ENCODE results near the gene RCCD1.
"Not testable (repeated sequence)": the region's sequence is repeated elsewhere in the genome, so short reads cannot be mapped to it uniquely, and the experiment has no call there.

The RCCD1 gene, protein sequence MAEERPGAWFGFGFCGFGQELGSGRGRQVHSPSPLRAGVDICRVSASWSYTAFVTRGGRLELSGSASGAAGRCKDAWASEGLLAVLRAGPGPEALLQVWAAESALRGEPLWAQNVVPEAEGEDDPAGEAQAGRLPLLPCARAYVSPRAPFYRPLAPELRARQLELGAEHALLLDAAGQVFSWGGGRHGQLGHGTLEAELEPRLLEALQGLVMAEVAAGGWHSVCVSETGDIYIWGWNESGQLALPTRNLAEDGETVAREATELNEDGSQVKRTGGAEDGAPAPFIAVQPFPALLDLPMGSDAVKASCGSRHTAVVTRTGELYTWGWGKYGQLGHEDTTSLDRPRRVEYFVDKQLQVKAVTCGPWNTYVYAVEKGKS

DNA sequence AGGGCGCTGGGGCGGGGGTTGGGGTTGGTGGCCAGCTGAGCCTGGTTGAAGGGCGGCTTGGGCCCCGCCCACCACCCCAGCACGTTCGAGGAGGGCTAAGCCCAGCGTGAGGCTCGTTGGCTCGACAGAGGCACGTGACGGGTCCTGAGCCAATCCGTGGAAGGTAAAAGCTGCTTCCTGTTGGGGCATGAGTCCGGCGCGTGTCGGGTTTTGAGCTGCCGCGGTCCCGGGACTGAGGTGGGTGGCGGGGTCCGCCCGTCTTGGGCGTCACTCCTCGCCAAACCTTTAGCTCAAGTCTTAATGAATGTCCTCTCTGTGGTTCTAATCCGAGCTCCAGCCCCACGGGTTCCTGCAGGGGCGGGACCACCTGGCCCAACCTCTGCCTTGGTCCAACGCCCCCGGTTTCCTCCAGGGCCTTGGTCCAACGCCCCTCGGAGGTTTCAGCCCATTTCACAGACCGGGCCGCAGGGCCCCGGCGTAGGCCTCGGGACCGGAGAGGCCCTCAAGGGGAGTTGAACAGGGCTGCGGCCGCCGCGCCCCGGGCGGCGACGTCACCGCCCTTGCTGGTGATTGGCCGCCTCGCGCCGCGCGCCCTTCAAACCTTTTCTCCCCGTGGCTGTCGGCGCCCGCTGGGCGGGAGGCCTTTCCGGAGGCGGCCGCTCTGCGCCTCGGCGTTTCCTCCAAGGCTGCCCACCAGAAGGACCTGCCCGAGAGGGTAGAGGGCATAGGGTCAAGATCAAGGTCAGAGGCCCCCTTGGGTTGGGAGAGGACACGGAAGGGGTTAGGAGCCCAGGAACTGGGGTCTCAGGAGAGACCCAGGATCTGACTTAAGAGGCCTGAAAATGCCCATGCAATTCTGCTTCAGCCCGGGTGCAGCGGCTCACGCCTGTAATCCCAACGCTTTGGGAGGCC lies at the start of gene RCCD1:
RCCD1 (plus strand) TSS at position 173 of the 912 bp plus-strand sequence. CDS start 1,851 bp downstream, outside the sequence.
- peak; percentile 82 for DNase-seq

DNA sequence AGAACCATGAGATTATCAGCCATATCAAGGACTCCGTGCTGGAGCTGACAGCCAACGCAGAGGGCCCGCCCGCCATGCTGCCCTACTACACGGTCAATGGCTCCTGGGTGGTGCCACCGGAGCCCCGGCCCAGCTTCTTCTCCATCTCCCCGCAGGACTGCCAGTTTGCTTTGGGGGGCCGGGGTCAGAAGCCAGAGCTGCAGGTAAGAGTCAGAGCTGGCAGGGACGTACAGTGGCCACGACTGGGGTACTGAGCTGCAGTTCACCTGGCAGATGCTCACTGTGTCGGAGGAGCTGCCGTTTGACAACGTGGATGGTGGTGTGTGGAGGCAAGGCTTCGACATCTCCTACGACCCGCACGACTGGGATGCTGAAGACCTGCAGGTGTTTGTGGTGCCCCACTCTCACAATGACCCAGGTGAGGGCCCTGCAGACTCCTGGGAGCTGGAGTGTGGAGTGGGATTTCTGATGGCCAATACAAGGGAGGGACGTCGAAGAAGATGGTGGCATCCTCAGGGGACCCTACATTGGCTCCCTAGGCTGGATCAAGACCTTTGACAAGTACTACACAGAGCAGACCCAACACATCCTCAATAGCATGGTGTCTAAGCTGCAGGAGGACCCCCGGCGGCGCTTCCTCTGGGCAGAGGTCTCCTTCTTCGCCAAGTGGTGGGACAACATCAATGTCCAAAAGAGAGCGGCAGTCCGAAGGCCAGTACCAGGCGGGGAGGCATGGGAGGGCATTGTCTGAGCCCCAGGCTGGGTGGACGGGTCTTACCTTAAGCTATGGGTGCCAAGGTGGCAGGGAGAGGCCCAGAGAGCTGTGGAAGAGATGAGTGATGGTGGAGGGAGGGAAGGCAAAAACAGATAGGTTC lies 49.1 kb upstream of the RCCD1 start:
- DNase-seq, result no peak

DNA sequence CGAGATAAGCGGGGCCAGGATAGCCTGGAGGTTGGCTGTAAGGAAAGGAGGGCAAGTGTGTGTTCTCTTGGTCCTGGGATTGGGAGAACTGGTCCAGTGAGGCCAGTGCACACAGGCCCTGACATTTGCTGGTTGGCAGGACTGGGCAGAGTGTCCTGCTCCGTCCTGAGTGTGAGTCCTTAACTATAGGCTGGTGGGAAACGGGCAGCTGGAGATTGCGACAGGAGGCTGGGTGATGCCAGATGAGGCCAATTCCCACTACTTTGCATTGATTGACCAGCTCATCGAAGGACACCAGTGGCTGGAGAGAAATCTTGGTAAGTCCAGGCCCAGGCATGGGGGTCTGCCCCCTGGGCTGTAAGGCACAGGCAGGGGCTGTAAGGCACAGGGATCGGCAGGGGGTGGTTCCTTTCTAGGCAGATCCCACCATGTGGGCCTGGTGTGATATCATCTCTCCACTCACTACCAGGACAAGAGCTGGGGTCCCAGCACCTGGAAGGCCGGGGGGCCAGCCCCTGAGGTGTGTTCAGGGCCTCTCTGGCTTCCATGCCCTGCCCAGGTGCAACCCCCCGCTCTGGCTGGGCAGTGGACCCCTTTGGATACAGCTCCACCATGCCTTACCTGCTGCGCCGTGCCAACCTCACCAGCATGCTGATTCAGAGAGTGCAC lies 48.4 kb upstream of the RCCD1 start:
- DNase-seq, result no peak

DNA sequence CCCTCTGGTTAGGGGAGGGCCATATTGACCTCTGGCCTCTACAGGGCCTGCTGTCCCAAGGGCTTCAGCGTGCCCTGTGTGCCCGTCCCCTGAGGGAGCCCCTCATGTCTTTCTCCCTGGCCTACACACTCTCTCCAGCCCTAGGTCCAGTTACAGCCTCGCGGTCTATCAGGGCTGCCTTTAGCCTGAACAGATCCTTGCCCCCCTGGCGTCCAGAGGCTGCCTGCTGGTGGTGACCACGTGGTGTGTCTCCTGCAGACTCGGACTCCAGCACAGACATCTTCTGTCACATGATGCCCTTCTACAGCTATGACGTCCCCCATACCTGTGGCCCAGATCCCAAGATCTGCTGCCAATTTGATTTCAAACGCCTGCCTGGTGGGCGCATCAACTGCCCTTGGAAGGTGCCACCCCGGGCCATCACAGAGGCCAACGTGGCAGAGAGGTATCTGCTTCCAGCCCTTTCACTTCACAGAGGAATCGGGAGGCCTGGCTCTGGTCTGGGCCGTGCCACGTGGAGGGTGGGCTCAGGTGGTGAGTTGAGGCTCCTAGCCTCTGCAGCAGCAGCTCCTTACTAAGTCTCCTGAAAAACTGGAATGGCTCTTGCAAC lies 47.5 kb upstream of the RCCD1 start:
- DNase-seq, result no peak

DNA sequence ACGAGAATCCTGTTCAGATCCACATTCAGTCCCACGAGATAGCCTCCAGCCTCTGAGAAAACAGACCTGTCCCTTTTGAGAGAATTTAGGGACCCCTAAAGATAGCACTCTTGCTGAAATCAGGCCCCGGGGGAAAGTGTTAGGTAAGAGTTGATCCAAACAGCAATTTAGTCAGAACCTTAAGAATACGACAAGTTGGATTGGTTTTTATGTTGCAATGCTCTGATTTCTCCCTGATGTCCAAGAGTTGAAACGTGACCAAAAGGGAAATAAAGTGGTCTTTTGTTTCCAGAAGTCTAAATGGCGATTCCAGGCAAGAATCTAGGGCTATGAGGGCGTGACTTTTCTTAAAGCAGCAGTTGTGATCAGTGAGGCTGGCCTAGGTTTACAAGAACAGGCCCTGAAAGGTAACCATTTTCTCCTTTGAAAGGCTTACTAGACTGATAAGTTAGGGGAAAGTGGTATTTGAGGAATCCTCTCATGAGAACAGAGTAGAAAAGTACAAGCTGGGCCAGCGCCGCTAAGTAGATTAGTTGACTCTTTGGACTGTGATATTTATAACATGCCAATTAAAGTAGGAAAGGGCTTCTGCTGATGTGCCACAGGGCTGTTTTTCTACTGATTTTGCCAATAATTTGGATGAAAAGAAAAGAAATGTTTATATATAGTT lies 46.7 kb upstream of the RCCD1 start:
- no peak for DNase-seq

DNA sequence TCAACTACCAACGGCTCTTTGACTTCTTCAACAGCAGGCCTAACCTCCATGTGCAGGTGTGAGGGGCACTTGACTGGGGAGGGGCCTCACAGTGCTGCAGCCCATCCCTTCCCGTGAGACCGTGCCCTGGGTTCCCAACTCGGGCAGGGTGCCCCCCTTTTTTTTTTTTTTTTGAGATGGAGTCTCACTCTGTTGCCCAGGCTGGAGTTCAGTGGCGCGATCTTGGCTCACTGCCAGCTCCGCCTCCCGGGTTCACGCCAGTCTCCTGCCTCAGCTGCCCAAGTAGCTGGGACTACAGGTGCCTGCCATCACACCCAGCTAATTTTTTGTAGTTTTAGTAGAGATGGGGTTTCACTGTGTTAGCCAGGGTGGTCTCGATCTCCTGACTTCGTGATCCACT lies 45.2 kb upstream of the RCCD1 start:
- not testable (repeated sequence) for DNase-seq

DNA sequence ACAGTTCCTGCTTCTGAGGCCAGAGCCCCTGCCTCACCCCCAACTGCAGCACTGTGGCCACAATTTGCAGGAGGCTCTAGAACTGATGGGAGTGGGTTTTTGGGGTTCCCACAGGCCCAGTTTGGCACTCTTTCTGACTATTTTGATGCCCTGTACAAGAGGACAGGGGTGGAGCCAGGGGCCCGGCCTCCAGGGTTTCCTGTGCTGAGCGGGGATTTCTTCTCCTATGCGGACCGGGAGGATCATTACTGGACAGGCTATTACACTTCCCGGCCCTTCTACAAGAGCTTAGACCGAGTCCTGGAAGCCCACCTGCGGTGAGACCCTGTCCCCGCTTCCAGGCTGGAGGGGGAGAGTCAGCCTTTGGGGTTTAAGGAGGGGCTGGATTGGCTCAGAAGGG lies 44.7 kb upstream of the RCCD1 start:
- no peak for DNase-seq

DNA sequence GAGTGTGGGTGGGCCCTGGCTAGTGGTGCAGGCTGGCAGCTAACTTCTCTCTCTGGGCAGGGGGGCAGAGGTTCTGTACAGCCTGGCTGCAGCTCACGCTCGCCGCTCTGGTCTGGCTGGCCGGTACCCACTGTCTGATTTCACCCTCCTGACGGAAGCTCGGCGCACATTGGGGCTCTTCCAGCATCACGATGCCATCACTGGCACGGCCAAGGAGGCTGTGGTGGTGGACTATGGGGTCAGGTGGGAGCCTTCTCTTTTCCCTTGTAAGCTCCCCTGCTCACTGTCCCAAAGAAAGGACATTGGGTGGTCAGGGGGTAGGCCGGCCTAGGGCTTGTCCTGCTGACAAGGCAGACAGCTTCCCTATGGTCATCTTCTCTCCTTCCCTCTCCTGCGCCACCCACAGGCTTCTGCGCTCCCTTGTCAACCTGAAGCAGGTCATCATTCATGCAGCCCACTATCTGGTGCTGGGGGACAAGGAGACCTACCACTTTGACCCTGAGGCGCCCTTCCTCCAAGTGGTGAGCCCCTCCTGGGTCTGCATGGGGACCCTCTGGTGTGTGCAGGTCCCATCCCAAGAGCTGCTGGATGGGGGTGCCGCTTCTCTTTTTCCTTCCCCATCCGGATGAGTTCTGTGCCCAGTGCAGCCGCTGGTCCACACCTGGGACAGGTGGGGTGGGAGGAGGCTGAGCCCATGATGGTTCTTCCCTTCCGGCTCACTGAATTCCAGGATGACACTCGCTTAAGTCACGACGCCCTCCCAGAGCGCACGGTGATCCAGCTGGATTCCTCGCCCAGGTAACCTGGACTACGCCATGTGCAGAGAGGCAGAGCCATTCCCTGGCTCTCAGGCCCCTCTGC lies 44.0 kb upstream of the RCCD1 start:
- DNase-seq, result no peak

DNA sequence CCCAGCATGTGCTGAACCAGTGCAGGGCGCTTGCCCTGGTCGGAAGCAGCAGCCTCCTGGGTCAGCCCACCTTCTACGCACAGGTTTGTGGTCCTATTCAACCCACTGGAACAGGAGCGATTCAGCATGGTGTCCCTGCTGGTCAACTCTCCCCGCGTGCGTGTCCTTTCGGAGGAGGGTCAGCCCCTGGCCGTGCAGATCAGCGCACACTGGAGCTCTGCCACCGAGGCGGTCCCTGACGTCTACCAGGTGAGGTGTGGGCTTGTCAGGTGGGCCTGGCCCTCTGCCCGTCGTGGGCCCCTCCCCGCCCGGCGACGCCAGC lies 43.4 kb upstream of the RCCD1 start:
- no peak for DNase-seq

DNA sequence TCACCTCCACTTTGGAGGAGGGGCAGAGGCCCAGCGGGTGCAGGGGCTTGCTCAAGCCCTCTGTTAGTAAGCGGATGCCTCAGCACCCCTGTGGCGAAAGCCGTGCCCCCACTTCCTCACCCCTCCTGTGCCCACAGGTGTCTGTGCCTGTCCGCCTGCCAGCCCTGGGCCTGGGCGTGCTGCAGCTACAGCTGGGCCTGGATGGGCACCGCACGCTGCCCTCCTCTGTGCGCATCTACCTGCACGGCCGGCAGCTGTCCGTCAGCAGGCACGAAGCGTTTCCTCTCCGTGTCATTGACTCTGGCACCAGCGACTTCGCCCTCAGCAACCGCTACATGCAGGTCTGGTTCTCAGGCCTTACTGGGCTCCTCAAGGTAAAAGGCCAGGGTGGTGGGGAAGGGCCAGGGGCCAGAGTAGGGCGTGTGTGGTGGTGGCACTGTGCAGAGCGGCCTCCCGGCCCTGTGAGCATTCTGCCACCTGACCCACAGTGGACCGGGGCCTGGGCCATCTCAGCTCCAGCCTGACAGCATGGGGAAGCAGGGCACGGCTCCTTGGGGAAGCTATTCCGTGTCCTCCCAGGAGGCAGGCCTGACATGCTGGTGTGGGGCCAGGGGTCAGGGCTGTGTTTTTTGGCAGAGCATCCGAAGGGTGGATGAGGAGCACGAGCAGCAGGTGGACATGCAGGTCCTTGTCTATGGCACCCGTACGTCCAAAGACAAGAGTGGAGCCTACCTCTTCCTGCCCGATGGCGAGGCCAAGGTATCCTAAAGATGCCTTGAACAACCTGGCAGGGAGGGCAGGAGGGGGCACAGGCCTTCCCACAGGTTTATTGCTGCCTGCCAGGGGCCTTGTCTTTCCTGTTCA lies 42.5 kb upstream of the RCCD1 start:
- DNase-seq, result no peak

DNA sequence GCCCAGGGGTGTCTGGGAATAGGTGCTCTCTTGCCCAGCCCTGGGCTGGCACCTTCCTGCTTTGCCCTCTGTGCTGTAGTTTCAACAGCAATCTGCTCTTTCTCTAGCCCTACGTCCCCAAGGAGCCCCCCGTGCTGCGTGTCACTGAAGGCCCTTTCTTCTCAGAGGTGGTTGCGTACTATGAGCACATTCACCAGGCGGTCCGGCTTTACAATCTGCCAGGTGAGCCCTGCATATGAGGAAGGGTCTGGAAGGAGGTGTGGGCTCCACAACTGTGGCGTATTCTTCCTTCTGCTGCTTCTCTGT lies 42.0 kb upstream of the RCCD1 start:
- DNase-seq, result no peak

DNA sequence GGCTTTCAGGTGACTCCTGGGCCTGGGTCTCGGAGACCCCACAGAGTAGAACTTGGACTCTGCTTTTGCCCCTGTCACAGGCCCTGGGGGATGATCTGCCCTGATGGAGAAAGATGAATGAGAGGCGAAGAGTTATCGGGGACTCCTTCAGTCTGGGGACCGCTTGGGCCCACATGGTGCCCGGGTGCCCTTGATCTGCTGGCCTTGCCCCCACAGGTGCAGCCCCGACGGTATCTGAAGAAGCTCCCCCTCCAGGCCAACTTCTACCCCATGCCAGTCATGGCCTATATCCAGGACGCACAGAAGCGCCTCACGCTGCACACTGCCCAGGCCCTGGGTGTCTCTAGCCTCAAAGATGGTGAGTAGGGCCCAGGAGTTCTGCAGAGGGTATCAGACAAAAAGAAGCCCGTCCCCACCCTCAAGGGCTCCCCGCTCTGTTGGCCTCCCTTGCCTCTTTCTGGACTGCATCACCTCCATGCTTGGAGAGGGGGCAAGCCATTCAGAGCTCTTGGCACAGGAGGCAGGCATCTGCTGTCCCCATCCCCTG lies 41.2 kb upstream of the RCCD1 start:
- DNase-seq, result no peak

DNA sequence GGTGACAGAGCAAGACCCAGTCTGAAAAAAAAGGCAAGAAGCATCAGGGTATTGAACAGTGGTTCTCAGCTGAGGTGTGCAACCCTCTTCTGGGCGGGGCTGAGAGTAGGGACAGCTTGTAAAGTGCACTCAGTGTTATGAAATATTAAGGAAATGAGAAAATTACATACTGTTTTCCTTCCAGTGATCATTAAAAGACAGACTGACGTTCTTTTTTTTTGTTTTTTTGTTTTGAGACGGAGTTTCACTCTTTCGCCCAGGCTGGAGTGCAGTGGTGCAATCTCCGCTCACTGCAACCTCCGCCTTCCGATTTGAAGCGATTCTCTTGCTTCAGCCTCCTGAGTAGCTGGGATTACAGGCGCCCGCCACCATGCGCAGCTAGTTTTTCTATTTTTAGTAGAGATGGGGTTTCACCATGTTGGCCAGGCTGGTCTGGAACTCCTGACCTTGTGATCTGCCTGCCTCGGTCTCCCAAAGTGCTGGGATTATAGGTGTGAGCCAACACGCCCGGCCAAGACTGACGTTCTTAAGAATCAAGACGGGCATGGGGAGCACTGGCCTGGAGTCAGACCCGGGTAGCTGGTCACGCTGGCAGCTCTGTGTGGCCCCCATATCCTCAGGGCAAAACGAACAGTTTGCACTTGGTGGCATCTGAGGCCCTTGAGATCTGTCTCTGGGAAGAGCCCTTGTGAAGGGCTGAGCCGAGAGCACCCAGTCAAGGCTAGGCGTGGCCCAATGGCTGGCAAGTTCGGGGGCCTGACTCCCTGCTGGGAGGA lies 40.2 kb upstream of the RCCD1 start:
- DNase-seq, result no peak

DNA sequence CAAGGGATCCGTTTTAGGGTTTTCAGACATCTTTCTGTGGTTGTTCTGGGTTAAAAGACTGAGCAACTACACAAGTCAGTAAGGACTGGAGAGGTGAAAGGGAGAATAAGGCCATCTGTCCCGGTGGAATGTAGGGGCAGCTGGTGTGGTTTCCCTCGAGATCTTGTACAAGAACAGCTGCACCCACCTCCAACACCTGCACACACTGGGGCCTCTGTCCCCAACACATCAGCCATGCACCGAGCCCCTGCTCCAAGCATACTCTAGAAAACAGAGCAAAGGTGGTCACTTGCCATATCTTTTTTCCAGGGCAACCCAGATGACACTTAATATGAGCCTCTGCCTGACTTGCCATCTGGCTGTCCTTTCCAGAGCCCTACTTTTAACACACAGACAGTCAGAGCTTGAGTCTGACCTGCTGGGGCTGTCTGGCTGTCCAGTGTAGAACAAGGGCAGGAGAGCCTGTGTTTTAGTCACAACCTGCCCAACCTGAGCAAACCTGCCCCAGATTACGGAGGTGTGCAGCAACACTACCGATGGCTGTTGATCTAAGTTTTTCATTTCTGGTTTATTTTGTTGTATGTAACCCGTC lies 39.4 kb upstream of the RCCD1 start:
- no peak for DNase-seq

DNA sequence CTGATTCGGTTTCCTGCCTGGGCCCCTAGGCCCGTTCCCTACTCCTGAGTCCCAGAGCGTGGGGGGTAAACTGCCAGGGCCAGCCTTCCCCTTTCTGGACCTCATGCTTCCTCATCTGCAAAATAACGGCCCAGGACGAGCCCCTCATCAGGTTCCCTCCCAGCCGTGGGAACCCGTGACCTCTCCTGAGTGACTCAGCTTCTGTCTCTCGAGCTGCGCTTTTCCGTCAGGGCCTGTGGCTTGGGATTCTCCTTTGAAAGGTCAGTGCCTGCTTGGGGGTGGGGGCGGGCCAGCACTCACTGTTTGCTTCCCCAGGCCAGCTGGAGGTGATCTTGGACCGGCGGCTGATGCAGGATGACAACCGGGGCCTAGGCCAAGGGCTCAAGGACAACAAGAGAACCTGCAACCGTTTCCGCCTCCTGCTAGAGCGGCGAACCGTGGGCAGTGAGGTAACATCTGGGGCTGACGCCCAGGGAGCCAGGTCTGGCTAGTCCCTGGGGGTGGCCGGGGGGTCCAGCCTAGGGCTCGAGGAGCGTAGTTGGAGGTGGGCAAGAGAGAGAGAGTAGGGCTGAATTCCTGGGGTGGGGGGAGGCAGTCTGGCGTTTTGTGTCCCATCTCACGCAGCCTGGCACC lies 38.8 kb upstream of the RCCD1 start:
- no peak for DNase-seq

DNA sequence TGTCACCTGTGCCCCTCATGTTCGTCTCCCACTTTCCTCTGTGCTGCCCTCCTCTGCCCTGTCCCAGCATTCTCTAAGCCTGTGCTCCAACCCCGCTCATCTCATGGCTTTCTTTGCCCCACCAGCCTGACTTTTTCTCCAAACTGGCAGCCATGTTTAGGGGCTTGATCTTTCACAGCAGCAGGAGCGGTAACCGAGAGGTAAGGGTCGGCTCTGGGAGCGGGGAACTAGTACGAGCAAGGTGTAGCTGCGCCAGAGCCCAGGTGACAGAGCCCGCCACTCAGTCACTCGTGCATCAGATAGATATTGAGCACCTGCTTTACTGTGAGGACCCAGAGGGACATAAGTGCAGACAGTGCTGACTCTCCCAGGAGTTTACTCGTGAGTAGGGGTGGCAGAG lies 38.2 kb upstream of the RCCD1 start:
- DNase-seq, result no peak

DNA sequence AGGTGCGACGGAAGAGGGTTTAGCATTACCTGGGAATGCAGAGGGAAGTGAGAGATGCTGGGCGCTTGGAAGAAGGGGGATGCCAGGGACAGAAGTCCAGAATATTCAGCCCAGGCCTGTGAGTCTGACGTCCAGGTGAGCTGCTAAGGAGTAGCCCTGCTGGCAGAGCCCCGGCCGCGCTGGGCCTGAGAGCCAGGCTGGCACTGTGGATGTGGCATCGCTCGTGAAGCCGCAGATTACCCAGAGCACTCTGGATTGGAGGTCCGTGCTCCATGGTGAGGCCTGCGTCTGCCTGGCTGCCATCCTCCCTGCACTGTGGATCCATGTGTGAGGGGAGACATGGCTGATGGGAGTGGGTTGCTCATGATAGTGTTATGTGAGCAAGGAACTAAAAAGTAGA lies 37.1 kb upstream of the RCCD1 start:
- DNase-seq, result no peak

All from NCI-H187 treated with DMSO at 0.1 percent for 48 hours (cell line).